Heart right ventricle (tissue), 16 donors: ENCODE results near the gene TBK1. TPM values are rescaled to one million over a fixed set of nuclear protein-coding genes. Genes with fewer than 3 reads are reported as not detected.

ENCODE experiments used
- ATAC-seq, 8 donors: fragments of 200-7000 bp; cut with Tn5 transposase; one replicate each; pipeline ENCODE4 v1.9.1; 2020; ENCODE audit warnings: mild to moderate bottlenecking in 8 of 8, moderate library complexity in 8 of 8, moderate number of reproducible peaks in 1 of 8
- DNase-seq, 2 donors: peaks; one replicate each; pipeline ENCODE4 v3.0.0-alpha.2; 2020
- H3K27ac ChIP-seq, 10 donors: fragments of 200-600 bp; sonication (generic) in 2 of 10; one replicate each; pipeline versions ENCODE4 v1.5.0 to v1.8.0; 2020 to 2022; ENCODE audit warnings: mild to moderate bottlenecking in 3 of 10
- H3K27me3 ChIP-seq, 7 donors: fragments of 200-600 bp; one replicate each; pipeline ENCODE4 v1.8.0; 2021 to 2022; ENCODE audit warnings: mild to moderate bottlenecking in 2 of 7
- H3K36me3 ChIP-seq, 9 donors: fragments of 200-600 bp; sonication (generic) in 1 of 9; one replicate each; pipeline versions ENCODE4 v1.5.0 to v1.8.0; 2020 to 2022; ENCODE audit warnings: mild to moderate bottlenecking in 2 of 9
- H3K4me1 ChIP-seq, 9 donors: fragments of 200-600 bp; sonication (generic) in 1 of 9; one replicate each; pipeline versions ENCODE4 v1.5.0 to v1.8.0; 2020 to 2022; ENCODE audit warnings: mild to moderate bottlenecking in 4 of 9
- H3K4me3 ChIP-seq, 10 donors: fragments of 200-600 bp; sonication (generic) in 2 of 10; one replicate each; pipeline versions ENCODE4 v1.5.0 to v1.8.0; 2020 to 2022; ENCODE audit warnings: mild to moderate bottlenecking in 7 of 10, moderate library complexity in 2 of 10
- H3K9me3 ChIP-seq, 11 donors: fragments of 200-600 bp in 10 of 11; sonication (generic) in 2 of 11; one replicate each; pipeline versions ENCODE4 v1.5.0 to v1.8.0; 2013 to 2022; ENCODE audit warnings: mild to moderate bottlenecking in 2 of 11, control low read depth in 1 of 11, moderate library complexity in 1 of 11
- CTCF ChIP-seq, 9 donors: fragments of 200-600 bp; sonication (generic) in 2 of 9; IDR thresholded peaks; one replicate each; pipeline versions ENCODE4 v1.5.0 to v1.8.0; 2021 to 2022; ENCODE audit warnings: antibody characterized with exemption in 9 of 9, mild to moderate bottlenecking in 5 of 9, moderate library complexity in 1 of 9
- WGBS, 2 donors: extraction: QIAGEN DNeasy Blood & Tissue Kit; methylation state at CpG; one replicate each; pipeline ENCODE4 v1.1.7; 2013; ENCODE audit warnings: inconsistent platforms in 1 of 2; 5-methylcytosine and 5-hydroxymethylcytosine counted together
- intact Hi-C, 10 donors: fragments of 100-400 bp; cut with DNase I; formaldehyde crosslinking; loops; one replicate each; pipeline versions ENCODE4 v1.11.1 to v1.14.2; 2022
- polyA plus RNA-seq, 2 donors: library from polyadenylated mRNA; stranded (reverse); fragments of 200-250 nt; gene quantifications; one replicate each; pipeline ENCODE4 v1.2.3, GENCODE V29; 2013
- total RNA-seq, 10 donors: library from RNA; stranded (reverse); fragmentation: NEBNext Ultra II Directional in 3 of 10; extraction: Animal tissue kit (Norgen Biotek cat#: 25700) in 3 of 10; gene quantifications; one replicate each; pipeline versions ENCODE4 v1.2.1 to v1.2.4, GENCODE V29; 2021 to 2023
- donor health status: Arrhythmogenic right ventricular cardiomyopathy.
- donor health status: ischemic (EF 13 %, LVEDD 7.1; RV severe dilation, severe dysfunction).
- donor health status: healthy with polysubstance abuse.
- donor health status: DM: no; HTN: yes; CAD: no.
- donor health status: DM: no; HTN: no; CAD: no.
- donor health status: ischemic (EF 25% LVEDD 6.9; RV normal size, moderate dysfunction).
- donor health status: ischemic (EF 25% LVEDD 5.7; RV mildly dilated, moderate dysfunction).
- donor health status: healthy.
- donor health status: DM: yes; HTN: yes; CAD: no.
- donor health status: Ischemic cardiomyopathy.
- donor health status: ischemic (EF 35%, LVEDD 5.7; RV mildly dilated, moderate dysfunction).
- donor health status: nonischemic (EF 11% LVEDD 7.7; RV severe dilation, severe dysfunction).
- donor health status: DM: yes; HTN: yes; CAD: no.
- donor health status: PGD.
- donor health status: ischemic (EF 29% LVEDD 5.4; RV normal size, mild dysfunction).
- donor health status: nonischemic (EF 23%, LVEDD 6.1; RV moderate dilation, normal function).

The TBK1 gene
- total and polyA plus RNA-seq, 12 donors, result 8.2 to 15.1 (median 10.5) TPM

GRCh38 chr12:64549108-64549507 is 97.2 kb downstream of the TBK1 start:
- no peak for TF ChIP-seq CTCF (IDR thresholded peaks at IDR 0.05)
- intact Hi-C loops, result loop anchor here in 7 of 10 donors (1.0 to 10.0 kb wide), 8 partner anchors 56 to 150 kb away; partner anchors contain the start of gene RASSF3 (in 1 of the 7)
- ATAC-seq (no peak), DNase-seq (no peak)
- Histone ChIP-seq H3K4me1 (peaks cover 0 to 24% (median 6%) of the 10 kb centered on the region in 9 donors), H3K27ac (no peak overlapping the region), H3K36me3 (no peaks in the 10 kb centered on the region), H3K4me3 (no peak overlapping the region), H3K9me3 (no peaks in the 10 kb centered on the region), H3K27me3 (no peaks in the 10 kb centered on the region)
- WGBS, 2 donors, result 63 to 81% methylated on average over 1 of the region's 1 CpG

- H3K36me3 ChIP-seq, result no peaks in the 10 kb centered on the region
- no peaks in the 10 kb centered on the region for H3K27me3 ChIP-seq
- H3K27ac ChIP-seq, result no peak overlapping the region
- no peak for DNase-seq
- TF ChIP-seq CTCF (IDR thresholded peaks at IDR 0.05), result no peak
- peaks cover 0 to 24% (median 6%) of the 10 kb centered on the region in 9 donors for H3K4me1 ChIP-seq
- H3K4me3 ChIP-seq, result no peak overlapping the region
- 81 to 95% methylated on average over 3 of the region's 3 CpGs for WGBS, 2 donors
- intact Hi-C loops, result loop anchor here in 5 of 10 donors (2.0 to 5.0 kb wide), 4 partner anchors 57 to 148 kb away; no protein-coding TSS in a partner anchor
- ATAC-seq, result no peak
- no peaks in the 10 kb centered on the region for H3K9me3 ChIP-seq
Observed at GRCh38 chr12:64550755-64551154, 98.8 kb downstream of the TBK1 start.

GRCh38 chr12:64551676-64552075 is 99.8 kb downstream of the TBK1 start:
- 53 to 62% methylated on average over 7 of the region's 7 CpGs for WGBS, 2 donors
- ATAC-seq, result no peak
- Histone ChIP-seq H3K9me3 (no peaks in the 10 kb centered on the region), H3K36me3 (no peaks in the 10 kb centered on the region), H3K27ac (peak overlapping the region in 3 of 10 donors; percentile 2 to 19 (median 10)), H3K27me3 (no peaks in the 10 kb centered on the region), H3K4me3 (no peak overlapping the region), H3K4me1 (peaks cover 0 to 24% (median 6%) of the 10 kb centered on the region in 9 donors)
- TF ChIP-seq CTCF (IDR thresholded peaks at IDR 0.05), result no peak
- no peak for DNase-seq
- intact Hi-C loops, result loop anchor here in 5 of 10 donors (2.0 to 5.0 kb wide), 4 partner anchors 56 to 147 kb away; no protein-coding TSS in a partner anchor

Other genes starting within 250 kb of the TBK1 start
- gene KICS2, start 229.8 kb upstream of the TBK1 start, total RNA-seq, result 1 to 10 TPM; 3.2 to 6.1 (median 4.2) TPM
- 1 to 10 TPM; 1.8 to 2.6 TPM for gene KICS2, start 229.8 kb upstream of the TBK1 start, polyA plus RNA-seq
- gene C12orf56, start 61.4 kb upstream of the TBK1 start, total RNA-seq, result not detected
- not detected for gene C12orf56, start 61.4 kb upstream of the TBK1 start, polyA plus RNA-seq
- gene XPOT, start 47.7 kb upstream of the TBK1 start, total RNA-seq, result 10 to 100 TPM; 15.2 to 31.6 (median 20.1) TPM
- gene XPOT, start 47.7 kb upstream of the TBK1 start, polyA plus RNA-seq, result 10 to 100 TPM in 1 of 2 donors, 1 to 10 TPM in 1; 8.6 to 15.0 TPM
- gene RASSF3, start 158.4 kb downstream of the TBK1 start, total RNA-seq, result 100 to 1,000 TPM in 3 of 10 donors, 10 to 100 TPM in 7; 55.1 to 159 (median 89.3) TPM
- gene RASSF3, start 158.4 kb downstream of the TBK1 start, polyA plus RNA-seq, result 10 to 100 TPM; 21.6 to 35.8 TPM